ENCODE measurements around the gene AAK1.

Gene AAK1

DNA sequence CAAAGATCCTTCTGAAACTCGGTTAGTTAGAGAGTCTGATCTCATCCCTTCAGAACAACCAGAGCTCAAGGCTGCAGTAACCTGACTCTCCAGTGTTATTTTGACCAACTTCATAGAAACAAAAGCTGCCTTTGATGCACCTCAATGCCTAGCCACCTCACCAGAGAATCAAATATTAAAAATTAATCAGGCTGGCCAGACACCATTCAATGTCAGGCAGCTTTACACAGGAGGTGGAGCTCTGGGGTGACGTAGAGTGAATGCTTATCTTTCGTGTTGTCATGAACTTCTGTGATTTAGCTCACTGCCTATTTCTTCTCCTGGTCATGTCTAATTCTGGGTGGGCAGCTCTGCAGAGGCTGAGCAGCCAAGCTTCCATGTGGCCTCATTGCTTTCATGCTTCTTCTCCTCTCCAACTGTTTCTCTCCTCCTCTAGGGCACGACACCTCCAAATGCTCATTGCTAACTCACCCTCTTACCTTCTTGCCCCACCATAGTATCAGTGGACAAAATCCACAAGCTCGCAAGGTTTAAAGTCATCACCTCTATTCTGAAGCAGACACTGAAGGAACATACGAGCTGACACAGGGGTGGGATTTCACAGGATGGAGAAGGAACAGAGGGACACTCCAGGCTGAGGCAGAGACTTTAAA lies 39.4 kb downstream of the AAK1 start:
- no peaks in the 10 kb centered on the region for H3K4me1 ChIP-seq (ENCODE audit: control insufficient read depth, insufficient read depth, low read length)
- no peak overlapping the region for H3K4me3 ChIP-seq (ENCODE audit: low read length)
- no peak overlapping the region for H3K9ac ChIP-seq (ENCODE audit: low read length)
- H3K36me3 ChIP-seq (ENCODE audit: control insufficient read depth, insufficient read depth, low read length), result no peaks in the 10 kb centered on the region
- H3K27me3 ChIP-seq (ENCODE audit: control insufficient read depth, insufficient read depth, low read length), result no peaks in the 10 kb centered on the region
- H3K27ac ChIP-seq (ENCODE audit: low read depth, low read length), result no peak overlapping the region

GRCh38 chr2:69603146-69603743 lies 40.3 kb downstream of the AAK1 start:
- no peak overlapping the region for H3K9ac ChIP-seq (ENCODE audit: low read length)
- H3K36me3 ChIP-seq (ENCODE audit: control insufficient read depth, insufficient read depth, low read length), result no peaks in the 10 kb centered on the region
- H3K27ac ChIP-seq (ENCODE audit: low read depth, low read length), result no peak overlapping the region
- no peaks in the 10 kb centered on the region for H3K4me1 ChIP-seq (ENCODE audit: control insufficient read depth, insufficient read depth, low read length)
- H3K4me3 ChIP-seq (ENCODE audit: low read length), result no peak overlapping the region
- no peaks in the 10 kb centered on the region for H3K27me3 ChIP-seq (ENCODE audit: control insufficient read depth, insufficient read depth, low read length)

GRCh38 chr2:69601179-69601612 lies 42.3 kb downstream of the AAK1 start:
- Histone ChIP-seq H3K36me3 (ENCODE audit: control insufficient read depth, insufficient read depth, low read length) (no peaks in the 10 kb centered on the region), H3K4me3 (ENCODE audit: low read length) (no peak overlapping the region), H3K9ac (ENCODE audit: low read length) (no peak overlapping the region), H3K27me3 (ENCODE audit: control insufficient read depth, insufficient read depth, low read length) (no peaks in the 10 kb centered on the region), H3K27ac (ENCODE audit: low read depth, low read length) (no peak overlapping the region), H3K4me1 (ENCODE audit: control insufficient read depth, insufficient read depth, low read length) (no peaks in the 10 kb centered on the region)

GRCh38 chr2:69600425-69600824 lies 43.1 kb downstream of the AAK1 start:
- H3K36me3 ChIP-seq (ENCODE audit: control insufficient read depth, insufficient read depth, low read length), result no peaks in the 10 kb centered on the region
- no peak overlapping the region for H3K4me3 ChIP-seq (ENCODE audit: low read length)
- H3K9ac ChIP-seq (ENCODE audit: low read length), result no peak overlapping the region
- H3K4me1 ChIP-seq (ENCODE audit: control insufficient read depth, insufficient read depth, low read length), result no peaks in the 10 kb centered on the region
- H3K27ac ChIP-seq (ENCODE audit: low read depth, low read length), result no peak overlapping the region
- no peaks in the 10 kb centered on the region for H3K27me3 ChIP-seq (ENCODE audit: control insufficient read depth, insufficient read depth, low read length)

GRCh38 chr2:69597843-69598610 lies 45.5 kb downstream of the AAK1 start:
- H3K36me3 ChIP-seq (ENCODE audit: control insufficient read depth, insufficient read depth, low read length), result no peaks in the 10 kb centered on the region
- H3K4me3 ChIP-seq (ENCODE audit: low read length), result no peak overlapping the region
- H3K4me1 ChIP-seq (ENCODE audit: control insufficient read depth, insufficient read depth, low read length), result no peaks in the 10 kb centered on the region
- H3K9ac ChIP-seq (ENCODE audit: low read length), result no peak overlapping the region
- no peaks in the 10 kb centered on the region for H3K27me3 ChIP-seq (ENCODE audit: control insufficient read depth, insufficient read depth, low read length)
- no peak overlapping the region for H3K27ac ChIP-seq (ENCODE audit: low read depth, low read length)

- H3K9ac ChIP-seq (ENCODE audit: low read length), result no peak overlapping the region
- no peaks in the 10 kb centered on the region for H3K4me1 ChIP-seq (ENCODE audit: control insufficient read depth, insufficient read depth, low read length)
- H3K36me3 ChIP-seq (ENCODE audit: control insufficient read depth, insufficient read depth, low read length), result no peaks in the 10 kb centered on the region
- no peak overlapping the region for H3K4me3 ChIP-seq (ENCODE audit: low read length)
- H3K27me3 ChIP-seq (ENCODE audit: control insufficient read depth, insufficient read depth, low read length), result no peaks in the 10 kb centered on the region
- no peak overlapping the region for H3K27ac ChIP-seq (ENCODE audit: low read depth, low read length)
Measured at GRCh38 chr2:69597105-69597504, 46.4 kb downstream of the AAK1 start.

- H3K36me3 ChIP-seq (ENCODE audit: control insufficient read depth, insufficient read depth, low read length), result no peaks in the 10 kb centered on the region
- no peaks in the 10 kb centered on the region for H3K4me1 ChIP-seq (ENCODE audit: control insufficient read depth, insufficient read depth, low read length)
- no peaks in the 10 kb centered on the region for H3K27me3 ChIP-seq (ENCODE audit: control insufficient read depth, insufficient read depth, low read length)
- no peak overlapping the region for H3K27ac ChIP-seq (ENCODE audit: low read depth, low read length)
- no peak overlapping the region for H3K4me3 ChIP-seq (ENCODE audit: low read length)
- H3K9ac ChIP-seq (ENCODE audit: low read length), result no peak overlapping the region
Measured at GRCh38 chr2:69594341-69594740, 49.2 kb downstream of the AAK1 start.

- H3K36me3 ChIP-seq (ENCODE audit: control insufficient read depth, insufficient read depth, low read length), result no peaks in the 10 kb centered on the region
- H3K27ac ChIP-seq (ENCODE audit: low read depth, low read length), result no peak overlapping the region
- H3K9ac ChIP-seq (ENCODE audit: low read length), result no peak overlapping the region
- no peak overlapping the region for H3K4me3 ChIP-seq (ENCODE audit: low read length)
- no peaks in the 10 kb centered on the region for H3K27me3 ChIP-seq (ENCODE audit: control insufficient read depth, insufficient read depth, low read length)
- no peaks in the 10 kb centered on the region for H3K4me1 ChIP-seq (ENCODE audit: control insufficient read depth, insufficient read depth, low read length)
Measured at GRCh38 chr2:69592511-69592910, 51.0 kb downstream of the AAK1 start.

DNA sequence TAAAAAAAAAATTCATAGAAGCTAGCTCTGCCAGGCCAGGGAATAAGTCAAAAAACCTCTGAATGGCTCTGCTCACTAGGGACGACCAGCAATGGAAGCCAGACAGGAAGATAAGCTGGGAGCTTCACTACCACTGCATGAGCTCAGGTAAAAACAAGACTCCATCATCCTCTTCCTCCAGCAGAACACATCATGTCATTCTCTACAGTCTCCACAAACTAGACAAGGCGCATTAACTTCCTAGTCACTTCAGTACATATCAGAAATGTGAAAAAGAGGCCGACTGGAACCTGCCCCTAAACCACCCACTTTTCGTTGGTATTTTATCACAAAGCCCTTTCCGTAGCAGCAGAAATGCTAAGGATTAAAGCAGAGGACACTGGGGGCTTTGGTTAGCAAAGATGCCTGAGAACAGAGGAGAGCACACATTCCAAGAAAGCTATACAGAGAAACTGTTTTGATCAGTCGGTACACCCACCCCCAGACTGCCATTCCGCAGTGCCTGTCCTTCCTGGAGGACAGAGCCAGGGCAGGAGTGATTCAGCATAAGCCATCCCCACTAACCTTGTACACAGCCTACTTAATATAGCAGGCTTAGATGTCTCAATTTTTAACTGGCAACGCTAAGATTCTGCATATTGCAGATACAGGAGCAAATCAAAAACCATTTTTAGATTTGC lies 53.4 kb downstream of the AAK1 start:
- no peaks in the 10 kb centered on the region for H3K36me3 ChIP-seq (ENCODE audit: control insufficient read depth, insufficient read depth, low read length)
- H3K27me3 ChIP-seq (ENCODE audit: control insufficient read depth, insufficient read depth, low read length), result no peaks in the 10 kb centered on the region
- H3K4me3 ChIP-seq (ENCODE audit: low read length), result no peak overlapping the region
- no peak overlapping the region for H3K27ac ChIP-seq (ENCODE audit: low read depth, low read length)
- no peak overlapping the region for H3K9ac ChIP-seq (ENCODE audit: low read length)
- H3K4me1 ChIP-seq (ENCODE audit: control insufficient read depth, insufficient read depth, low read length), result no peaks in the 10 kb centered on the region

DNA sequence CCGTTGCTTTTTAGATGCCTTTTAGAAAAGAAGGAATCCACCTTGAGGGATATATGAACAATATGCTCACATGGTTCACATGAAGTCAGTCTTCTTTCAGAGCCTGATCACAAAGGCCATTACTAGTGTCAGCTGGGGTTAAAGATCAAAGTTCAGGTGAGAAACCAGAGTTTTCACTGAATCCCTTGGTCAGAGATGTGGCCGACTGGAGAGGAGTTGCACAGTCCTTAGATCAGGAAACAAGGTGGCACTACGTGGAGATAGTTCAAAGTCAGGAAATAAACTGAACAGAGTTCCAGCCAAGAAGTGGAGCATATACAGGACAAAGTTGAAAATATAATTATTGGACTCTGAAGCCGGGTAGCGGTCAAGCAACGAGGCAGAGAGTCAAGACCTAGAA lies 54.6 kb downstream of the AAK1 start:
- Histone ChIP-seq H3K36me3 (ENCODE audit: control insufficient read depth, insufficient read depth, low read length) (no peaks in the 10 kb centered on the region), H3K9ac (ENCODE audit: low read length) (no peak overlapping the region), H3K27me3 (ENCODE audit: control insufficient read depth, insufficient read depth, low read length) (no peaks in the 10 kb centered on the region), H3K4me3 (ENCODE audit: low read length) (no peak overlapping the region), H3K27ac (ENCODE audit: low read depth, low read length) (no peak overlapping the region), H3K4me1 (ENCODE audit: control insufficient read depth, insufficient read depth, low read length) (no peaks in the 10 kb centered on the region)

DNA sequence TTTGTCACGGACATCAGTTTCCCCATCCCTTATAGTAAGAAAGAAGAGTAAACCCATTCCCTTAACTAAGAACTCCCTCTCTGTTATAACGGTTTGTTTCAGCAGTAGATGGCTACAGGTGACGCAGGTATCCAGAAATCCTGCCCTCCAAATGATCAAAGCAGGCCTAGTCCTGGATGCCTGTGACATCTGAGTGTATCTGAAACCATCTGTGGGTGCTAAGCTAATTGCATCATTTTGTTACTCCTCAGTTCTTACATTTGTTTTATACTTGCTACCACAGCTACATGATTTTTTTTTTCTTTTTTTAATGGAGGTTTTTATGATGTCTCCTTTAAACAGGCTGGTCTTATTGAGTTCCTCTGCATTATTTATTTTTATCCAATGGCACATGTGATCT lies 55.1 kb downstream of the AAK1 start:
- H3K36me3 ChIP-seq (ENCODE audit: control insufficient read depth, insufficient read depth, low read length), result no peaks in the 10 kb centered on the region
- no peak overlapping the region for H3K4me3 ChIP-seq (ENCODE audit: low read length)
- no peaks in the 10 kb centered on the region for H3K27me3 ChIP-seq (ENCODE audit: control insufficient read depth, insufficient read depth, low read length)
- H3K27ac ChIP-seq (ENCODE audit: low read depth, low read length), result no peak overlapping the region
- H3K4me1 ChIP-seq (ENCODE audit: control insufficient read depth, insufficient read depth, low read length), result peaks cover under 1% of the 10 kb centered on the region
- H3K9ac ChIP-seq (ENCODE audit: low read length), result no peak overlapping the region

DNA sequence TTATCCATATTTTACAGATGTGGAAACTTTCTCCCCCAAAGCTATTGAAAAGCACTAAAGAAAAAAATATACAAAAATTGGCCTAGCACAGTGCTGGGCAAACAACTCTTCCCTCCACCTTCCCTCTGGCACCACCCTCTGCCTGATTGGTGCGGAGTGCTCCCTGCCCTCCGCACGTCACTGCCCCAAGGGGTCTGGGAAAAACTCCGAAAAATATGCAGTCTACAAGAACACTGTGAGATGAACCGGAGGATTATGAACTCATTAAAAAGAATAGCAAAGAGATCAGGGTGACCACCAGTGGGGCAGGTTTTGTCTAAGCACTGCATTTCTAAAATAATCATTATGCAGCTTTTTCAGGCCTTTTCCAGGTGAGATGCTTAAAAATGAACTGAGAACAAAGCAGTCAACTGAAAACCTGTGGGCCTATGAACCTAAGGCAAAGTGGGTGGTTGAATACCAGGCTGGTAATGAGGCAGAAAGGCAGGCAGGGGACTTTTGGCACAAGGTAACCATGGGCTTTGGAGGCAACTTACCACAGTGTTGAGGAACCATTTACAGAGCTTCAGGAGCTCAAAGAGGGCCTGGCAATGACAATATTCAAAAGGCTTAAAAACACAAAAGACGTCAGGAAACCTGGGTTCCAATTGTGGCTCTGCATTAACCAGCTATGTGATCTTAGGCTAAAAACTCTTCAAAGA lies 57.5 kb downstream of the AAK1 start:
- no peak overlapping the region for H3K4me3 ChIP-seq (ENCODE audit: low read length)
- peaks cover 8% of the 10 kb centered on the region for H3K4me1 ChIP-seq (ENCODE audit: control insufficient read depth, insufficient read depth, low read length)
- H3K36me3 ChIP-seq (ENCODE audit: control insufficient read depth, insufficient read depth, low read length), result no peaks in the 10 kb centered on the region
- H3K9ac ChIP-seq (ENCODE audit: low read length), result no peak overlapping the region
- no peak overlapping the region for H3K27ac ChIP-seq (ENCODE audit: low read depth, low read length)
- no peaks in the 10 kb centered on the region for H3K27me3 ChIP-seq (ENCODE audit: control insufficient read depth, insufficient read depth, low read length)

Data from rectal smooth muscle tissue (tissue), 1 donor.